GM21528 (cell line): ENCODE data around the gene OR13A1.
A peak's percentile ranks its signal among the peaks of the same experiment; 100 is the strongest.
"Not testable (repeated sequence)": the region's sequence is repeated elsewhere in the genome, so short reads cannot be mapped to it uniquely, and the experiment has no call there.

Experiments
- ATAC-seq: cut with Tn5 transposase; IDR thresholded peaks from one replicate; pipeline ENCODE4 v1.9.1; 2021; ENCODE audit warnings: mild to moderate bottlenecking, moderate library complexity; ENCODE audit not compliant: unreplicated experiment, low FRiP score

Gene OR13A1

GRCh38 chr10:45315508-45315907 lies at the start of gene OR13A1:
Gene OR13A1 (minus strand): TSS chr10:45315608. CDS start chr10:45304422, 11,186 bp downstream.
- ATAC-seq: no peak

GRCh38 chr10:45361983-45362799 lies 46.8 kb upstream of the OR13A1 start:
- not testable (repeated sequence) for ATAC-seq

GRCh38 chr10:45358961-45359360 lies 43.6 kb upstream of the OR13A1 start:
- not testable (repeated sequence) for ATAC-seq

GRCh38 chr10:45355494-45355893 lies 40.1 kb upstream of the OR13A1 start:
- no peak for ATAC-seq

GRCh38 chr10:45354261-45354660 lies 38.9 kb upstream of the OR13A1 start:
- no peak for ATAC-seq

GRCh38 chr10:45353186-45353585 lies 37.8 kb upstream of the OR13A1 start:
- ATAC-seq: peak; percentile 61

- not testable (repeated sequence) for ATAC-seq
Observed at GRCh38 chr10:45348196-45348765, 32.9 kb upstream of the OR13A1 start.

- ATAC-seq: not testable (repeated sequence)
Observed at GRCh38 chr10:45347464-45347863, 32.1 kb upstream of the OR13A1 start.

GRCh38 chr10:45346652-45347335 lies 31.4 kb upstream of the OR13A1 start:
- not testable (repeated sequence) for ATAC-seq

GRCh38 chr10:45340420-45340819 lies 25.0 kb upstream of the OR13A1 start:
- not testable (repeated sequence) for ATAC-seq

GRCh38 chr10:45339894-45340293 lies 24.5 kb upstream of the OR13A1 start:
- ATAC-seq: no peak

GRCh38 chr10:45331824-45332223 lies 16.4 kb upstream of the OR13A1 start:
- ATAC-seq: not testable (repeated sequence)

GRCh38 chr10:45326864-45327263 lies 11.5 kb upstream of the OR13A1 start:
- not testable (repeated sequence) for ATAC-seq

- ATAC-seq: no peak
Observed at GRCh38 chr10:45325116-45325515, 9.7 kb upstream of the OR13A1 start.

- no peak for ATAC-seq
Observed at GRCh38 chr10:45319702-45320101, 4.3 kb upstream of the OR13A1 start.

GRCh38 chr10:45313264-45313873 lies 2.0 kb downstream of the OR13A1 start:
- no peak for ATAC-seq

- no peak for ATAC-seq
Observed at GRCh38 chr10:45308707-45309106, 6.7 kb downstream of the OR13A1 start.

GRCh38 chr10:45302573-45302972 lies 12.8 kb downstream of the OR13A1 start:
- no peak for ATAC-seq

- not testable (repeated sequence) for ATAC-seq
Observed at GRCh38 chr10:45298341-45298955, 17.0 kb downstream of the OR13A1 start.

- ATAC-seq: no peak
Observed at GRCh38 chr10:45294681-45295080, 20.7 kb downstream of the OR13A1 start.
